Chondrocyte (in vitro differentiated cells): ENCODE data around the gene SUN1. TPM values are rescaled to one million over a fixed set of nuclear protein-coding genes. Genes with fewer than 3 reads are reported as not detected.

Source experiments
- DNase-seq: peaks from one replicate; pipeline ENCODE4 v3.0.0; 2021; ENCODE audit warnings: mixed read lengths, low spot score
- H3K27ac Mint-ChIP-seq: one replicate; pipeline ENCODE4 v1.8.0; 2021; ENCODE audit warnings: mild to moderate bottlenecking, moderate library complexity, mixed read lengths; ENCODE audit not compliant: unreplicated experiment
- H3K27me3 Mint-ChIP-seq: 2 replicates; pipeline ENCODE4 v1.8.0; 2021; ENCODE audit warnings: low read depth, mixed read lengths
- H3K36me3 Mint-ChIP-seq: 2 replicates; pipeline ENCODE4 v1.8.0; 2021; ENCODE audit warnings: low read depth, mixed read lengths
- H3K4me1 Mint-ChIP-seq: 2 replicates; pipeline ENCODE4 v1.8.0; 2021; ENCODE audit warnings: low read depth, mild to moderate bottlenecking, mixed read lengths
- H3K4me3 Mint-ChIP-seq: one replicate; pipeline ENCODE4 v1.8.0; 2021; ENCODE audit warnings: mild to moderate bottlenecking, moderate library complexity, mixed read lengths; ENCODE audit not compliant: unreplicated experiment
- H3K9me3 Mint-ChIP-seq: 2 replicates; pipeline ENCODE4 v1.8.0; 2021; ENCODE audit warnings: low read depth, mixed read lengths
- CTCF ChIP-seq: fragments of 200-600 bp; sonication (generic); IDR thresholded peaks from 2 replicates; pipeline ENCODE4 v1.5.0; 2021; ENCODE audit warnings: antibody characterized with exemption, mild to moderate bottlenecking, moderate library complexity
- total RNA-seq: library from RNA; stranded (reverse); gene quantifications from 3 replicates; pipeline ENCODE4 v1.2.1, GENCODE V29; 2021

Gene SUN1
- total RNA-seq, 1 donor from 2014 or later, result 134 TPM

- peak; percentile 90 for DNase-seq
- TF ChIP-seq CTCF, result no peak
- Mint-ChIP-seq H3K27ac (peak overlapping the region; percentile 71), H3K27me3 (no peaks in the 10 kb centered on the region), H3K36me3 (peaks cover 4% of the 10 kb centered on the region), H3K9me3 (no peaks in the 10 kb centered on the region), H3K4me1 (peaks cover 67% of the 10 kb centered on the region), H3K4me3 (no peak overlapping the region)
These were observed 5.9 kb upstream of the SUN1 start for GRCh38 chr7:826230-826917.

- Mint-ChIP-seq H3K27me3 (no peaks in the 10 kb centered on the region), H3K4me1 (peaks cover 74% of the 10 kb centered on the region), H3K9me3 (no peaks in the 10 kb centered on the region), H3K36me3 (peaks cover 3% of the 10 kb centered on the region), H3K4me3 (no peak overlapping the region), H3K27ac (no peak overlapping the region)
- TF ChIP-seq CTCF, result no peak
- DNase-seq, result no peak
These were observed 3.3 kb upstream of the SUN1 start for GRCh38 chr7:828793-829561.

GRCh38 chr7:830069-830468 is 2.2 kb upstream of the SUN1 start:
- peaks cover 3% of the 10 kb centered on the region for H3K36me3 Mint-ChIP-seq
- H3K4me3 Mint-ChIP-seq, result no peak overlapping the region
- H3K9me3 Mint-ChIP-seq, result no peaks in the 10 kb centered on the region
- no peak for DNase-seq
- H3K27ac Mint-ChIP-seq, result peak overlapping the region; percentile 97
- no peak for TF ChIP-seq CTCF
- H3K4me1 Mint-ChIP-seq, result peaks cover 71% of the 10 kb centered on the region
- no peaks in the 10 kb centered on the region for H3K27me3 Mint-ChIP-seq

GRCh38 chr7:831596-832166 is 595 bp upstream of the SUN1 start:
- Mint-ChIP-seq H3K36me3 (peaks cover 4% of the 10 kb centered on the region), H3K9me3 (no peaks in the 10 kb centered on the region), H3K4me3 (peak overlapping the region; percentile 61), H3K4me1 (peaks cover 65% of the 10 kb centered on the region), H3K27me3 (no peaks in the 10 kb centered on the region), H3K27ac (peak overlapping the region; percentile 97)
- no peak for DNase-seq
- no peak for TF ChIP-seq CTCF

GRCh38 chr7:832968-833424 is 720 bp downstream of the SUN1 start:
- Mint-ChIP-seq H3K27ac (peak overlapping the region; percentile 97), H3K4me3 (peak overlapping the region; percentile 61)

More at GRCh38 chr7:832968-833424, 720 bp downstream of the SUN1 start:
- Mint-ChIP-seq H3K9me3 (no peaks in the 10 kb centered on the region), H3K4me1 (peaks cover 66% of the 10 kb centered on the region), H3K27me3 (no peaks in the 10 kb centered on the region), H3K36me3 (peaks cover 4% of the 10 kb centered on the region)
- no peak for TF ChIP-seq CTCF
- peak; percentile 34 for DNase-seq
